GM12891 (cell line): ENCODE data around the gene ZC3H11A. TPM values are rescaled to one million over a fixed set of nuclear protein-coding genes. Genes with fewer than 3 reads are reported as not detected.
A peak's percentile ranks its signal among the peaks of the same experiment; 100 is the strongest.
"Not testable (repeated sequence)": the region's sequence is repeated elsewhere in the genome, so short reads cannot be mapped to it uniquely, and the experiment has no call there.

ENCODE experiments used
- DNase-seq: peaks from one replicate; pipeline ENCODE4 v3.0.0; 2011; ENCODE audit warnings: low spot score; ENCODE audit not compliant: insufficient read length
- FAIRE-seq: peaks from 2 replicates; lab custom pipeline; 2011; peaks lifted over from hg19 to GRCh38; lab: Jason Lieb, UNC
- PAX5 ChIP-seq: IDR thresholded peaks from 2 replicates; pipeline ENCODE4 v1.6.1; 2011; ENCODE audit warnings: low read length, moderate library complexity, mild to moderate bottlenecking; ENCODE audit not compliant: insufficient read depth, severe bottlenecking
- POLR2A ChIP-seq: IDR thresholded peaks from 2 replicates; pipeline ENCODE4 v1.6.1; 2011; ENCODE audit warnings: low read depth, low read length, control low read depth
- POLR2AphosphoS5 ChIP-seq: IDR thresholded peaks from 2 replicates; pipeline ENCODE4 v1.6.1; 2011; ENCODE audit warnings: low read depth, low read length, control low read depth
- POU2F2 ChIP-seq: IDR thresholded peaks from 2 replicates; pipeline ENCODE4 v1.6.1; 2011; ENCODE audit warnings: low read depth, mild to moderate bottlenecking, control low read depth, low read length, moderate library complexity
- SPI1 ChIP-seq: IDR thresholded peaks from 2 replicates; pipeline ENCODE4 v1.6.1; 2011; ENCODE audit warnings: low read depth, low read length, control low read depth
- TAF1 ChIP-seq: IDR thresholded peaks from 2 replicates; pipeline ENCODE4 v1.6.1; 2011; ENCODE audit warnings: low read depth, low read length, control low read depth
- polyA plus RNA-seq: library from polyadenylated mRNA; unstranded; fragments of >200 nt; gene quantifications from one replicate; pipeline ENCODE4 v1.2.1, GENCODE V29; 2012; ENCODE audit warnings: low read depth, missing spikeins, inconsistent platforms; ENCODE audit not compliant: missing spikeins

The ZC3H11A gene
- 53.7 TPM for polyA plus RNA-seq

GRCh38 chr1:203795441-203796235, at the start of gene ZC3H11A, which contains the start of gene ZBED6:
Gene ZC3H11A, plus strand, starts transcription at chr1:203795623. Its CDS starts 21,448 bp downstream, at chr1:203817071.
Gene ZBED6, plus strand, starts transcription at chr1:203795623. Its CDS starts 1,900 bp downstream, at chr1:203797523.
- FAIRE-seq (peak; percentile 86), DNase-seq (peak; percentile 82)
- TF ChIP-seq PAX5 (no peak), TAF1 (no peak), POLR2A (peak; percentile 73; the same call in 1 of the 2 replicates), SPI1 (no peak), POU2F2 (peak; percentile 54; the same call in 1 of the 2 replicates), POLR2AphosphoS5 (peak; percentile 56; the same call in 1 of the 2 replicates)

- FAIRE-seq (no peak), DNase-seq (no peak)
- TF ChIP-seq SPI1 (no peak), POU2F2 (no peak), TAF1 (no peak), PAX5 (no peak), POLR2AphosphoS5 (no peak), POLR2A (no peak)
These were observed 49.1 kb upstream of the ZC3H11A start for GRCh38 chr1:203746281-203746680.

DNA sequence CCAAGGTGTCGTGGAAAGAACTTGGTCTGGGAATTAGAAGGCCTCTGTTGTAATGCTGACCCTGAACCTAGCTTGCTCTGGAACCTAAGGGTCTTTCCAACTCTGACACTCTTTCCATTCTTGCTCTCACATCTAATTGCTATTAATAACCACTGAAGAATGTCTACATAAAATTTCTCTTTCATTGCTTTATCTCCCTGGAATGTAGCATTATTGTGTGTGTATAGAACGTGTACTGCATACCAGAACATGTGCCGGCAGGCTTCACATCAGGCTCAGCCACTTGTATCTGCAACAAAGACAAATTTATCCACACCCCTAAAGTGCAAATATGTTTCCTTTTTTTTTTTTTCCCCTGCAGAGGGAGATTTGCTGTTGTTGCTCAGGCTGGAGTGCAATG, 44.4 kb upstream of the ZC3H11A start:
- DNase-seq (no peak), FAIRE-seq (no peak)
- TF ChIP-seq POU2F2 (no peak), TAF1 (no peak), POLR2AphosphoS5 (no peak), POLR2A (no peak)

DNA sequence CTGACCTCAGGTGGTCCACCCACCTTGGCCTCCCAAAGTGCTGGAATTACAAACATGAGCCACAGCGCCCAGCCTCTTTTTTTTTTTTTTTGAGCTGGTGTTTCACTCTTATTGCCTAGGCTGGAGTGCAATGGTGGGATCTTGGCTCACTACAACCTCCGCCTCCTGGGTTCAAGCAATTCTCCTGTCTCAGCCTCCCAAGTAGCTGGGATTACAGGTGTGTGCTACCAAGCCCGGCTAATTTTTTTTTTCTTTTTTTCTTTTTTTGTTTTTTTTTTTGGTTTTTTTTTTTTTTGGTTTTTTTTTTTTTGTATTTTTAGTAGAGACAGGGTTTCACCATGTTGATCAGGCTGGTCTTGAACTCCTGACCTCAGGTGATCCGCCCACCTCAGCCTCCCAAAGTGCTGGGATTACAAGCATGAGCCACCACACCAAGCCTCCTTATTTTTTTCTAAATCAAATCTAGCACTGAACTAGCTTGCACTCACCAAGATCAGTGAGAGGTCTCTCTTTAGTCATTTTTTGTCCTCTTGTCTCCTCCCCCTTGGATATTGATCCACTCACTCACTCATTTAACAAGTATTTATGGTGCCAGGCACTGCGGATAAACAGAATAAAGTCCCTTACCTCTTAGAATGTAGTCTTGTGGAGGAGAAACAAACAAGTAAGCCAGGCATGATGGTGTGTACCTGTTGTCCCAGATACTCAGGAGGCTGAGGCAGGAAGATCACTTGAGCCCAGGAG, 43.6 kb upstream of the ZC3H11A start:
- DNase-seq, FAIRE-seq: not testable (repeated sequence)

- no peak for DNase-seq
- FAIRE-seq: peak; percentile 76
- peak; percentile 41; the same call in 1 of the 2 replicates for TF ChIP-seq SPI1
- TF ChIP-seq POU2F2: peak; percentile 95; the same call in 1 of the 2 replicates
- TF ChIP-seq PAX5: no peak
These were observed 41.0 kb upstream of the ZC3H11A start for GRCh38 chr1:203754455-203754864.

GRCh38 chr1:203756036-203756435, 39.4 kb upstream of the ZC3H11A start:
- no peak for FAIRE-seq

GRCh38 chr1:203758749-203759148, 36.7 kb upstream of the ZC3H11A start:
- not testable (repeated sequence) for FAIRE-seq, DNase-seq

More at GRCh38 chr1:203756036-203756435, 39.4 kb upstream of the ZC3H11A start:
- DNase-seq: no peak
- TF ChIP-seq PAX5 (no peak), POU2F2 (no peak), TAF1 (no peak)

DNA sequence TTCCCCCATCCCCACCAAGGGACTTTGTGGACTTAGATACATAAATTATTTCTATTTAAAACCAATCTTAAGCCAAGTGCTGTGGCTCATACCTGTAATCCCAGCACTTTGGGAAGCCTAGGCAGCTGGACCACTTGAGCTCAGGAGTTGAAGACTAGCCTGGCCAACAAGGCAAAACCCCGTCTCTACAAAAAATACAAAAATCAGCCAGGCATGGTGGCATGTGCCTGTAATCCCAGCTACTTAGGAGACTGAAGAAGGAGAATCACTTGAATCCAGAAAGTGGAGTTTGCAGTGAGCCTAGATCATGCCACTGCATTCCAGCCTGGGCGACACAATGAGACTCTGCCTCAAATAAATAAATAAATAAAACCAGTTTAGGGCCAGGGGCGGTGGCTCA, 34.9 kb upstream of the ZC3H11A start:
- FAIRE-seq: no peak
- DNase-seq: no peak
- TF ChIP-seq PAX5 (no peak), POLR2A (no peak), POU2F2 (no peak), TAF1 (no peak), SPI1 (no peak), POLR2AphosphoS5 (no peak)

DNA sequence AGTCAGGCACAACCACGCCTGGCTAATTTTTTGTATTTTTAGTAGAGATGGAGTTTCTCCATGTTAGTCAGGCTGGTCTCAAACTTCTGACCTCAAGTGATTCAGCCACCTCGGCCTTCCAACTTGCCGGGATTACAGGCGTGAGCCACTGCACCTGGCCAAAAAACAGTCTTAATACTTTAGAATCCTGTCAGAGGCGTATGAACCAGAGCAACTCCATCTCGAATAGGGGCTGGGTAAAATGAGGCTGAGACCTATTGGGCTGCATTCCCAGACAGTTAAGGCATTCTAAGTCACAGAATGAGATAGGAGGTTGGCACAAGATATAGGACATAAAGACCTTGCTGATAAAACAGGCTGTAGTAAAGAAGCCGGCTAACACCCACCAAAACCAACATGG, 33.5 kb upstream of the ZC3H11A start:
- DNase-seq, FAIRE-seq: not testable (repeated sequence)

DNA sequence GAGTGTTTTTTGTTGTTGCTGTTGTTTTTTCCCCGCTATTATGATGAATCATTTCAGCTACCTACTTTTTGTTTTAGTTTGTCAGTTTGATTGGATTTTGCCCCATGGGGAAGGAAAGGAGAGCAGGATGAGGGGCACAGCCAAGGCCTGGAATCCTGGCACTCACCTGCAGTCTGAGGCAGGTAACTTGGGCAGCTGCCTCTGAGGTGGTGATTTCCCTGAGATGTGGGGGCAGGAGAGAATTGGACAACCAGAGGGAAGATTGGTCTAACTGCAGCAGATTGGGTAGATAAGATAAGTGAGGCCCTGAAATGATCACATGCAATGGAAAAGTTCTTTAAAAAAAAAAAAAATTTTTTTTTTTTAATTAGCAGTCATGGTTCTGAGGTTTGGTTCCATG, 31.9 kb upstream of the ZC3H11A start:
- no peak for DNase-seq
- FAIRE-seq: no peak
- TF ChIP-seq TAF1: no peak
- TF ChIP-seq SPI1: no peak
